Type B pancreatic cell (in vitro differentiated cells): ENCODE data around the gene PNPLA7. TPM values are rescaled to one million over a fixed set of nuclear protein-coding genes. Genes with fewer than 3 reads are reported as not detected.

ENCODE experiments used
- DNase-seq: peaks from one replicate; pipeline ENCODE4 v3.0.0; 2021; ENCODE audit warnings: mixed read lengths; ENCODE audit not compliant: unreplicated experiment; ENCODE audit errors: extremely low spot score
- H3K27ac Mint-ChIP-seq: 2 replicates; pipeline ENCODE4 v1.8.0; 2021; ENCODE audit warnings: mild to moderate bottlenecking, mixed read lengths
- H3K27me3 Mint-ChIP-seq: 2 replicates; pipeline ENCODE4 v1.8.0; 2021; ENCODE audit warnings: mixed read lengths
- H3K36me3 Mint-ChIP-seq: 2 replicates; pipeline ENCODE4 v1.8.0; 2021; ENCODE audit warnings: mixed read lengths
- H3K4me1 Mint-ChIP-seq: one replicate; pipeline ENCODE4 v1.8.0; 2021; ENCODE audit warnings: mixed read lengths; ENCODE audit not compliant: unreplicated experiment
- H3K4me3 Mint-ChIP-seq: 2 replicates; pipeline ENCODE4 v1.8.0; 2021; ENCODE audit warnings: mild to moderate bottlenecking, mixed read lengths
- H3K9me3 Mint-ChIP-seq: 2 replicates; pipeline ENCODE4 v1.8.0; 2021; ENCODE audit warnings: mixed read lengths
- total RNA-seq: library from RNA; stranded (reverse); gene quantifications from 2 replicates; pipeline ENCODE4 v1.2.1, GENCODE V29; 2021; ENCODE audit warnings: low replicate concordance
- TF ChIP-seq, protein P1 (sequence below): fragments of 200-600 bp; sonication (generic); conservative IDR thresholded peaks from 2 replicates; pipeline ENCODE4 v1.5.0; 2021; ENCODE audit warnings: antibody characterized with exemption, mild to moderate bottlenecking

Gene PNPLA7
- total RNA-seq, 1 donor from 2014 or later: 3.1 TPM

DNA sequence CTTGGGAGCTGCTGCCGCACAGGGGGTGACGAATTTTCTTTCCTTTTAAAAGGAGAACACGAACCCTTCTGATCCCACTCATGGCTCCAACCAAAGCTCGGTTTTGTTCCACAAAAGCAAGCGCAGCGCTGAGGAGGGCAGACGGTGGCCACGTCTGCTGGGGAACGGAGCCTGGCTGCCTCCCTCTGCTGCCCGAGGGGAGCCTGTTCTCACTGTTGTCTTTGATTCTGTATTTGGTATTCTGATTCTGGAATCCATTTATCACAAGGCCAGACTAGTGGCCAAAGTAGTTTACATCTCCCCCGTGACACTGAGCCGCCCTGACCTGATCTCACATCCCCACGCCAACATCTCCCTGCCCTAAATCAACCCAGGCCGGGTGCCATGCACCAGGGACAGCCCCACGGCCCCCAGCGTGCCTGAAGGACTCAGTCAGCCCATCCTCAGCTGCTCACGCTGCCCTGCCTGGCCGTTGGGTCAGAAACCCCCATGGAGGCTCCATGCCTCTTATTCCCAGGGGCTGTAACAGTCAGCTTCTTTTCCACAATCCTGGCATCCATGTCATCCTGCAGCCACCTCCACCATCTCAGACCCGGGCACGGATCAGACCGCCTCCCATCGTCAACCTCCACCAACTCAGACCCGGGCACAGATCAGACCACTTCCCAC lies 84.3 kb downstream of the PNPLA7 start:
- H3K27ac Mint-ChIP-seq: peak overlapping the region; percentile 48
- H3K4me3 Mint-ChIP-seq: no peak overlapping the region
- no peaks in the 10 kb centered on the region for H3K36me3 Mint-ChIP-seq
- TF ChIP-seq, protein P1, sequence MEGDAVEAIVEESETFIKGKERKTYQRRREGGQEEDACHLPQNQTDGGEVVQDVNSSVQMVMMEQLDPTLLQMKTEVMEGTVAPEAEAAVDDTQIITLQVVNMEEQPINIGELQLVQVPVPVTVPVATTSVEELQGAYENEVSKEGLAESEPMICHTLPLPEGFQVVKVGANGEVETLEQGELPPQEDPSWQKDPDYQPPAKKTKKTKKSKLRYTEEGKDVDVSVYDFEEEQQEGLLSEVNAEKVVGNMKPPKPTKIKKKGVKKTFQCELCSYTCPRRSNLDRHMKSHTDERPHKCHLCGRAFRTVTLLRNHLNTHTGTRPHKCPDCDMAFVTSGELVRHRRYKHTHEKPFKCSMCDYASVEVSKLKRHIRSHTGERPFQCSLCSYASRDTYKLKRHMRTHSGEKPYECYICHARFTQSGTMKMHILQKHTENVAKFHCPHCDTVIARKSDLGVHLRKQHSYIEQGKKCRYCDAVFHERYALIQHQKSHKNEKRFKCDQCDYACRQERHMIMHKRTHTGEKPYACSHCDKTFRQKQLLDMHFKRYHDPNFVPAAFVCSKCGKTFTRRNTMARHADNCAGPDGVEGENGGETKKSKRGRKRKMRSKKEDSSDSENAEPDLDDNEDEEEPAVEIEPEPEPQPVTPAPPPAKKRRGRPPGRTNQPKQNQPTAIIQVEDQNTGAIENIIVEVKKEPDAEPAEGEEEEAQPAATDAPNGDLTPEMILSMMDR: no peak
- peaks cover 8% of the 10 kb centered on the region for H3K27me3 Mint-ChIP-seq
- H3K4me1 Mint-ChIP-seq: no peaks in the 10 kb centered on the region
- H3K9me3 Mint-ChIP-seq: no peaks in the 10 kb centered on the region
- no peak for DNase-seq

DNA sequence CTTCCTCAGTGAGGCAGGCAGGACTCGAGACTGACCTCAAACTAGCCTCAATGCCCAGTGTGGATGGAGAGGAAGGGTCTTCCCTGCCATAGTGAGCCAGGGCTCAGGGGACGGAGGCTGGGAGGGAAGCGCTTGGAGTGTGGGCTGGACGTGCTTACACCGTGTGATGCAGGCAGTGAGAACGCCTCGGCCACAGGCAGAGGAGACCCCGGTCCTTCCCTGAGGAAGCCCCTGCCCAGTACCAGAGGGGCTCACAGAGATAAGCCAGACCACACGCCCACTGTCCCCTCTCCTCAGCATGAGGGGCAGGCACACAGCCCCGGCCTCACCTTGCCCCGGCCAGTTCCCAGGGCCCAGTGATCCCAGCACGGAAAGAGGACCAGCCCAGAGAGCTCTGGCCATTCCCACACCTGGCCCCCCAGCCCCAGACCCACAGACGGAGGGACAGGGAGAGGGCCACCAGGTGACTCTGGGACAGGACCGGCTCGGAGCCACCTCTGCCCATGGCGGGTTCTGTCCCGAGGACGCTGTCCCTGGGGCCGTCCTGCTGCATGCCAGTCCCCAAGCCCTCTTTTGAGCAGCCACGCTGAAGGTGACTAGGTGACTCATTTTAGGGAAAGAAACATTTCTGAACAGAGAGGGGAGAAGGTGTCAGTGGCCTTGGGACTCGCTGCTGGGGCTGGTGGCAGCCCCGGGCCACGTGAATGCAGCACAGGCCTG lies 85.0 kb downstream of the PNPLA7 start:
- no peak for DNase-seq
- H3K36me3 Mint-ChIP-seq: no peaks in the 10 kb centered on the region
- TF ChIP-seq, protein P1: no peak
- H3K9me3 Mint-ChIP-seq: no peaks in the 10 kb centered on the region
- no peaks in the 10 kb centered on the region for H3K4me1 Mint-ChIP-seq
- H3K4me3 Mint-ChIP-seq: no peak overlapping the region
- H3K27ac Mint-ChIP-seq: no peak overlapping the region
- peaks cover 8% of the 10 kb centered on the region for H3K27me3 Mint-ChIP-seq

DNA sequence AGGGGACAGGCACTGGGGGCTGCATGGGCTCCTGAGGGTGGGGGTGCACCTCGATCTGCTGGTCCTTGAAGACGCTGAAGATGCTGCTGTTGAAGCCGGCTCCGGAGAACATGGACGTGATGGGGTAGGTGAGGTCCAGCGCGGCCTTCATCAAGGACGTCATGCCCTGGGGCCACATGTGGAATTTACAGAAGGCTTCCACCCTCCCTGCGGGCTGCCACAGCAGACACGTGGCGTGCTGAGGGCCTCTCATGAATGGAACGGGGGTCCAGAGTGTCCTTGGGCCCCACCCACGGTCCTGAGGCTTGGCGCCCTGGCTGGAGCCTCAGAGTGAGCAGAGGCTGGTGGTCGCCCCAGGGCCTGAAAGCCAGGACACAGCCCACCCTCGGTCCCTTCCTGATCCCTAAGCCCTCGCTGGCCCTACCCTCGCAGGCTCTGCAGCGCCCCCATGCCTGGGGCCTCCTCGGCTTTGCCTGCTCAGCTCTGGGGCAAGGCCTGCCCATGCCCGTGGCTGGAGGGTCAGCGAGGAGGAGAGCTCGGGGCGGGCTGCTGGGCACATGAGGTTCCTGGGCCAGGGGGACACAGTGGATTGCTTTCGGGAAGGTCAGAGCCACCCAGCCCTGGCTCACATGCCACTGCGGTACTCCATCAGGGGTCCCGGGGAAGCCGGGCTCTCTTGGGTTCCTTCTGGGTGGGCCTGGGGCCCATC lies 85.8 kb downstream of the PNPLA7 start:
- no peak for DNase-seq
- H3K36me3 Mint-ChIP-seq: no peaks in the 10 kb centered on the region
- no peak overlapping the region for H3K4me3 Mint-ChIP-seq
- peaks cover 8% of the 10 kb centered on the region for H3K27me3 Mint-ChIP-seq
- no peaks in the 10 kb centered on the region for H3K9me3 Mint-ChIP-seq
- no peaks in the 10 kb centered on the region for H3K4me1 Mint-ChIP-seq
- H3K27ac Mint-ChIP-seq: no peak overlapping the region
- TF ChIP-seq, protein P1: no peak

DNA sequence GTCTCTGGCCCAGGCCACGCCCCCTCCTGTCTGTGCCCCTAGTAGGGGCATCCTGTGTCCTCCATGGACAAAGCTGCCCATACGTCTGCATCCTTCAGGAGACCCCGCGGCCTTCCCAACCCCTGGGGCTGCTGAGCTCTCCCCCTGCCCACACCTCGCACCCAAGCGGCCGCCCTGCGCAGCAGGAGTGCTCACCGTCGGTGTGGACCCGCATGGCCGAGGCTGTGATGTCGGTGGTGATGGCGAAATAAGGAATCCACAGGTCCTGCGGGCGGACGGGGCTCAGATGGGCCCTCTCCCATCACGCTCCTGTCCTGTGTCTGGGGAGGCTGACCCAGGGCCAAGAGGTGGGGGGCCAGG lies 86.3 kb downstream of the PNPLA7 start:
- Mint-ChIP-seq H3K9me3 (no peaks in the 10 kb centered on the region), H3K27ac (no peak overlapping the region), H3K4me3 (no peak overlapping the region), H3K36me3 (no peaks in the 10 kb centered on the region), H3K27me3 (peaks cover 5% of the 10 kb centered on the region), H3K4me1 (no peaks in the 10 kb centered on the region)
- TF ChIP-seq, protein P1: no peak
- DNase-seq: no peak

DNA sequence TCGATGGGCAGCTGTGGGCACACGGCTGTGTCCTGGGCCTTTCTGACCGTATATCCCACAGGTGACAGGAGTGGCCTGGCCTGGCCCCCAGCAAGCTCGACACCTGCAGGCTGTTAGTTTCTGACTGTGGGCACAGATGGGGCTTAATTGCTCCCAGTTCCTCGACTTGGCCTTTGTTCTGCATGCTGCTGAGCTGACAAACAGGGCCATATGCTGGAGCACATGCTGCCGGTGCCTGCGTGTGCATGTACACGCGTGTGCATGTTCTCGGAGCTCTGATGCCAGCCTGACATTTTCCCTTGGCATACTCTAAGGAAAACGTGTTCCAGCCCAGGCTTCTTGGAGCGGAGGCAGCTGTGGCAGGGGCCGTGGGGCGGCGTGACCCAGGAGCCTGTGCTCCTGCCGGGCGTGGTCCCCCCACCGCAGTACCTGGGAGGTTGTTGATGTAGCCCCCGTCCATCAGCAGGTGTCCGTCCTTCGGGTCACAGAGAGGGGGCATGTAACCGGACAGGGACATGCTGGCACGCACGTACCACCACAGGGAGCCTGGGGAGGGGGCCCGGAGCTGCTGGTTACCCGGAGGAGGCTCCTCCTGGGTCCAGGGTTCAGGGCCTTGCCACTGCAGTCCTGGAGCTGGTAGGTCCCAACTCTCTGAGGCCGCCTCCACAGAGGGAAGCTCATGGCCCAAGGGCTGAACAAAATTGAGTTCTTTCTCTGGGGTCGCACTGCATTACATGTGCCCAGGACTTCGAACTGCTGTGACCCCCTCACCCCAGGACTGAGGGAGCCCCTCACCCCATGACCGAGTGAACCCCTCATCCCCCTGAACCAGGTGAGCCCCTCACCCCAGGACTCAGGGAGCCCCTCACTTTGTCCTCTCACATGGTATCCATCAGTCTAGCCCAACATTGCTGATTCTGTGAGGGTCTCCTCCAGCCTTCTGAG lies 86.9 kb downstream of the PNPLA7 start:
- DNase-seq: no peak
- Mint-ChIP-seq H3K4me1 (no peaks in the 10 kb centered on the region), H3K27ac (no peak overlapping the region), H3K9me3 (no peaks in the 10 kb centered on the region), H3K27me3 (peaks cover 4% of the 10 kb centered on the region), H3K36me3 (no peaks in the 10 kb centered on the region), H3K4me3 (no peak overlapping the region)
- TF ChIP-seq, protein P1: no peak
